ENCODE results near the gene KCND2.
"Not testable (repeated sequence)": the region's sequence is repeated elsewhere in the genome, so short reads cannot be mapped to it uniquely, and the experiment has no call there.

Gene KCND2

DNA sequence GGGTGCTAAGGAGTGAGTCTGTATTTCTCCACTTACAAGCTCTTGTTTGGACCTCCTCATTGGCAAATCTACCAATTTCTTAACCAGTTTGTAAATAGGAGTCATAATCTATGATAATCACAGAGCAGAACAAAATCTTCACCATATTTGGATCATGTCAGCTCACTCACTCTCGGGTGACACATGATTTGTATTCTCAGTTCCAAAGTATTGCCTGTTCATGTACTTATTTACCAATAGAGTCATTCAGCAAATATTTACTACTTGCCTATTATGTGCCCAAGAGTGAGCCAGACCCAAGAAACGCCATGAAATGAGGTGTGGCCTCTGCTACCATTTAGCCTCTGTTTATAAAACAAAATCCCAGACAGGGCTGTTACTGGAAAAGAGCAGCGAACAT lies 470.2 kb downstream of the KCND2 start:
- peak; percentile 24 for DNase-seq (ENCODE audit: low spot score)

DNA sequence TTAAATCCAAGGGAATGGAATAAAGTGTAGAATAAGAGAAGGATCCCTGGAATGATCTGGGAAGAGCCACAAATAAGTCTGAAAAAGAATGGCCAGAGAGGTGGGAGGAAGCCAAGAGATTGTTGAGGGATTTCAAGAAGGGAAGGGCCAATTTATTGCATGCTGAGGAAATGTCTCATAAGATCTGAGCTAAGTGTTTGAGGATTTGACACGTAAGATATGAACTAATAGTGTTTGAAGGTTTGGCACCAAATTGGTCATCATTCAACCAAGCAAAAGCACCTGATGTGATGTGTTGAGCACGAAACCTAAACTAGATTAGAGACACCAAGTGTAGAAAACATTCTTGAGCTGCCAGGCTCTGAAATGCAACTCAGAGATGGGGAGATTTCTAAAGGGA lies 487.1 kb downstream of the KCND2 start:
- DNase-seq (ENCODE audit: low spot score) = no peak

DNA sequence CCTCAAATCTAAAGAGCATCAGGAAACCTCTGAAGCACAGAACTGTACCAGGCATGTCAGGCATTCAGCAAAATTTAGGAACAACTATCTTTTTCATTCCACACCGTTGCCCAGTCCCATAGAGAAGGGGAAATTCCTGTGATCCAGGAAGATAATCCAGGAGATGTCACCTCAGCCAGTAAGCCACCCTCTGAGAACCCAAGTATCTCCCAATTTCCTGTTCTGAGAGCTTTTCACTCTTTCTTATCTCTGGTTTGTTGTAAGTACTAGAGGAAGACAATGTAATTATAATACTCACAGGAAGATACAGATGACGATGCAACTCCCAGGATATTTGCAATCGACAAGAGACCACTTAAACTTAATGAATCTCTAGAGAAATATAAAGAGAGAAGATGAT lies 487.9 kb downstream of the KCND2 start:
- no peak for DNase-seq (ENCODE audit: low spot score)

GRCh38 chr7:120770206-120770605 lies 497.2 kb downstream of the KCND2 start:
- no peak for DNase-seq (ENCODE audit: low spot score)

- no peak for DNase-seq (ENCODE audit: low spot score)
These were observed 501.5 kb downstream of the KCND2 start for GRCh38 chr7:120774481-120774880.

GRCh38 chr7:120775755-120776154 lies 502.8 kb downstream of the KCND2 start:
- no peak for DNase-seq (ENCODE audit: low spot score)

DNA sequence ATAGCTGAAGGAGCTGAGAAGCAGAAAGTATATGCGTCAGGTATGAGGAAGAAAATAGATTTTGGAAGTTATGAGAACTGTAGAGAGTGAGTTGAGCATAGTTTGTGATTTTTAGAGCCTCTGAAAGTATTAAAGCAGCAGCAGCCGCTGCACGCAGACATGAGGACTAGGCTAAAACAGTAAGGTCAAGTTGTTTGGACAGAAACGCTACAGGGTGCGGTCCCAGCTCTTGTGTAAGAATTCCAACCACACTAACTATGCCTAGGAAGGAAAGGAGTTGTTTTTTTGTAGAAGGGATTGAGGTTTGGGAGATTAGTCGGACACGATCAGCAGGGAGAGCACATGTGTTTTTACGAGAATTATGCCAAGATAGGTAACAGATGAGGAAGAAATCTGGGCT lies 506.1 kb downstream of the KCND2 start:
- DNase-seq (ENCODE audit: low spot score) = not testable (repeated sequence)

DNA sequence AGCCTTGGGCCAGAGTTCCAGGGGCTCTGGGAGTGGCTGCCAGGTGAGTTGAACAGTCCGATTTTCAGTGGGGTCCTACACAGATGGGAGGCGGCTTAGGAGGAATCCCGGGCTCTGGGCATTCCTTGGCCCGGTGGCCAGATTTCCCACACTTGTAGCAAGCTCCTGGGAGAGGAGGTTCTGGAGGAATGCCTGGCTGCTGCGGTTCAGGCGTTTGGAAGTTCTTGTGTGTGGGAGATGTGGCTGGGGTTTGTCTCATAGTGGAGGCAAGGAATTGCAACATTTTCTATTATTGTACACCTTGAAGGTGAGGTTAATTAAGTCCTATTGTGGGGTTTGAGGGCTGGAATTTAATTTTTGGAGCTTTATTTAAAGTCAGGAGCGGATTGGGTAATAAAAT lies 507.5 kb downstream of the KCND2 start:
- not testable (repeated sequence) for DNase-seq (ENCODE audit: low spot score)

DNA sequence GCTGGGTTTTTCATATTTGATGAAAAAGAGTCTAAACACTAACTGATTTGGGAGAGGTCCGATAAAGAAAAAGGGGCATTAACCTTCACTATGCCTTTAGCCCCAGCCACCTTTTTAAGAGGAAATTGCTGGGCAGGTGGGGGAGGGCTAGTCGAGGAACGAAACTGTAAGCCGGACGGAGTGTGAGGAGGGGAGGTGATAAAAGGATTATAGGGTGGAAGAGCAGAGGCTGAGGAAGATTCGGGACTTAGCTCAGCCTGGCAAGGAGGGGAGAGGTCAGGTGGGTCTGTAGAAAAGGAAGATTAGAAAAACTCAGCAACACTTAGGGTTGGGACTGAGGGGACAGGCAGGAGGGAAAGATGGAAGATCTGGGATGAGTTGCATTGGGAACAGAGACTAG lies 508.0 kb downstream of the KCND2 start:
- DNase-seq (ENCODE audit: low spot score) = no peak

DNA sequence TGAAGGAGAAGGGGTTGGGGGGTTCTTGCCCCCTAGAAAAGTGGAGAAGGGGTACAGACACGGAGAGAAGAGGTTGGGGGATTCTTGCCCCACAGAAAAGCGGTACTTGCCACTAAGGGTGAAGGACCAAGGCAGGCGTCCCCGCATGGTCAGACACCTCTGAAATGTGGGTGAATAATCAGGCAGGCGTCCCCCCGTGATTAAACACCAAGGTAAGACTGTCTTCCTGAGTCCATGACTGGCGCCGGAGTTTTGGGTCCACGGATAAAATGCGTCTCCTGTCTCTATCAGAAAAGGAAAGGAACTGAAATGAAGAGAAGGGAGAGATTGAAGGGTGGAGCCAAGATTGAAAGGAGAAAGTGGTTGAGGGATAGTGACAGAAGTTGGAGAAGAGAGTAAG lies 508.9 kb downstream of the KCND2 start:
- not testable (repeated sequence) for DNase-seq (ENCODE audit: low spot score)

- DNase-seq (ENCODE audit: low spot score) = no peak
These were observed 510.3 kb downstream of the KCND2 start for GRCh38 chr7:120783273-120783672.

- DNase-seq (ENCODE audit: low spot score) = no peak
These were observed 510.7 kb downstream of the KCND2 start for GRCh38 chr7:120783721-120784120.

DNA sequence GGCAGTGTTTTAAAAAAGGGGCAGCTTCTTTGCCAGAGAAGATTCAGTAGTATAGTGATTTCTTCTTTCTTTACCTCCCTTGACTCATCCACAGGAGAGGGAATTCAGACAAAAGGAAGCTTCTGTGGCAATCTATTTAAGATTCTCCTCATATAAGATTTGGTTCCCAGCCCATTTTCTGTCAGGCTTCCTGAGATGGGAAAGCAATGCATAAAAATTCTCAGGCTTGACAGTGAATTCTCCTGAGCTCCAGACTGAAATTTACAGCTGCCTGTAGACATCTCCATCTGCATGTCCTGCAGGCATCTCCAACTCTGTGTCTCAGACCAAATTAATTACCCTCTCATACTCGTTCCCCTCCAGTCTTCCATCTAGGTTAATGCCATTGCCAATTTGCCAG lies 512.1 kb downstream of the KCND2 start:
- DNase-seq (ENCODE audit: low spot score) = no peak

GRCh38 chr7:120792091-120792860 lies 519.3 kb downstream of the KCND2 start:
- DNase-seq (ENCODE audit: low spot score) = peak; percentile 81

DNA sequence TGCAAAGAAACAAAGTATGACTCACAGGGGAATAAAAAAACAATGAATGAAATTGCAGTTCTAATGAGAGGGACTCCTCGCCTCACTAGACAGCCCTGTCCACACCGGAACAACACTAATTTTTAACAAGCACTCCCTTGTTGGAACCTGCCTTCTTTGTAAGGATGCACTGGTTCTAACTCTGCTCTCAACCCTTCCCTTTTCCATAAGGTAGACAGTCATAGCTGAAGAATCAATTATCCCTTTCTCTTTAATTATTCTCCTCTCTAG lies 519.8 kb downstream of the KCND2 start:
- DNase-seq (ENCODE audit: low spot score) = no peak

GRCh38 chr7:120793213-120793936 lies 520.4 kb downstream of the KCND2 start:
- DNase-seq (ENCODE audit: low spot score) = no peak

GRCh38 chr7:120794106-120794729 lies 521.2 kb downstream of the KCND2 start:
- DNase-seq (ENCODE audit: low spot score) = no peak

DNA sequence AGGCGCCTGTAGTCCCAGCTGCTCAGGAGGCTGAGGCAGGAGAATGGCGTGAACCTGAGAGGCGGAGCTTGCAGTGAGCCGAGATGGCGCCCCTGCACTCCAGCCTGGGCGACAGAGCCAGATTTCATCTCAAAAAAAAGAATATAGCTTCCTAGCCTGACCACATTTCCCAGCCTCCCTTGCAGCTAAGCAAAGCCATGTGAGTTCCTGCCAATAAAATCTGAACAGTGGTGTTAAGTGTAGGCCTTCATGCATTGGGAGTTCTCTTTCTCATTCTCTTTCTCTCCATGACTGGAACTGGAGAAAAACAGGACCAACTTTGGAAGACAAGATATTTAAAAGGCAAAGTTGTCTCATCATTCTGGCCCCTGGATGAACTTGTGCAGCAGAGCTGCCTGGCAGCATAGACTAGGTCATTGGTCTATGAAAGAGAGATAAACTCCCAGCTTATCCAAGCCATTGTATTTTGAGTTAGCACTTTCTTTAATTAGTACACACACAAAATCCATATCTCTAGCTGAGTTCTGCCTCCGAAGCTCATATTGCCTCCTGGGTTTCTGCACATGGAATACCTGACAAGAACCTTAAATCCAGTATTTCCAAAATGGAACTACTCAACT lies 524.2 kb downstream of the KCND2 start:
- no peak for DNase-seq (ENCODE audit: low spot score)

GRCh38 chr7:120799147-120799546 lies 526.2 kb downstream of the KCND2 start:
- no peak for DNase-seq (ENCODE audit: low spot score)

All from RKO (cell line).